ENCODE results near the gene RPS19BP1. TPM values are rescaled to one million over a fixed set of nuclear protein-coding genes. Genes with fewer than 3 reads are reported as not detected.

Gene RPS19BP1
- total RNA-seq, 2 donors from 2014 or later = 65.5 to 70.3 TPM

DNA sequence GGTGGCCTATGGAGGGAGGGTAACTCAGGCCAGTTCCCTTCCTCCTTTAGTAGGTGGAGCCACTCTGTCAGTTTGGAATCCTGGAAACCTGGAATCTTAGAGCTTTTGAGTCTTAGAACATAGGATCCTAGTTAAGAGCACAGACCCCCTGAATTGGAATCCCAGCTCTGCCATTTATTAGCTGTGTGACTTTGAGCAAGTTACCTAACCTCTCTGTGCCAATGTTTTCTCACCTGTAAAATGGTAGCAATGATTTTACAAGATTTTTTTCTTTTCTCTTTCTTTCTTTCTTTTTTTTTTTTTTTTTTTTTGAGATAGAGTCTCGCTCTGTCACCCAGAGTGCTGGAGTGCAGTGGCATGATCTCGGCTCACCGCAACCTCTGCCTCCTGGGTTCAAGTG is 20.9 kb upstream of the RPS19BP1 start:
- peaks cover 52% of the 10 kb centered on the region for H3K27me3 Mint-ChIP-seq (ENCODE audit: insufficient read depth)
- H3K9me3 Mint-ChIP-seq = no peaks in the 10 kb centered on the region
- TF ChIP-seq CTCF (conservative IDR thresholded peaks at IDR 0.05) = no peak
- Histone ChIP-seq H3K27ac (ENCODE audit: low read depth, low read length) (no peak overlapping the region), H3K27me3 (ENCODE audit: control insufficient read depth, insufficient read depth, low read length, poor library complexity, severe bottlenecking) (peaks cover 27% of the 10 kb centered on the region), H3K36me3 (ENCODE audit: control insufficient read depth, insufficient read depth, low read length) (no peaks in the 10 kb centered on the region), H3K9me3 (ENCODE audit: control insufficient read depth, low read length) (no peaks in the 10 kb centered on the region), H3K4me3 (ENCODE audit: low read length) (no peak overlapping the region), H3K4me1 (ENCODE audit: control insufficient read depth, insufficient read depth, low read length) (no peaks in the 10 kb centered on the region), H3K9ac (ENCODE audit: extremely low read depth, low read length, poor library complexity, severe bottlenecking) (no peak overlapping the region)
- H3K4me3 Mint-ChIP-seq = no peak overlapping the region
- peaks cover 15% of the 10 kb centered on the region for H3K4me1 Mint-ChIP-seq
- WGBS, 2 experiments (ENCODE audit: insufficient coverage in 1 of 2, insufficient read length in 1 of 2) = 62% methylated on average over 3 of the region's 3 CpGs; no CpG with 5 or more reads in 1 of the 2 experiments
- no peaks in the 10 kb centered on the region for H3K36me3 Mint-ChIP-seq (ENCODE audit: low read depth)
- H3K27ac Mint-ChIP-seq = no peak overlapping the region
- DNase-seq = no peak

GRCh38 chr22:39547587-39547947 is 15.0 kb upstream of the RPS19BP1 start:
- Mint-ChIP-seq H3K27ac (no peak overlapping the region), H3K9me3 (no peaks in the 10 kb centered on the region), H3K4me1 (peaks cover 5% of the 10 kb centered on the region), H3K27me3 (ENCODE audit: insufficient read depth) (peaks cover 63% of the 10 kb centered on the region), H3K4me3 (no peak overlapping the region), H3K36me3 (ENCODE audit: low read depth) (no peaks in the 10 kb centered on the region)
- no peak overlapping the region for H3K27ac ChIP-seq (ENCODE audit: low read depth, low read length)
- peaks cover 46% of the 10 kb centered on the region for H3K27me3 ChIP-seq (ENCODE audit: control insufficient read depth, insufficient read depth, low read length, poor library complexity, severe bottlenecking)
- no peak overlapping the region for H3K9ac ChIP-seq (ENCODE audit: extremely low read depth, low read length, poor library complexity, severe bottlenecking)
- no peaks in the 10 kb centered on the region for H3K9me3 ChIP-seq (ENCODE audit: control insufficient read depth, low read length)
- no peaks in the 10 kb centered on the region for H3K36me3 ChIP-seq (ENCODE audit: control insufficient read depth, insufficient read depth, low read length)
- 70% methylated on average over 2 of the region's 2 CpGs; no CpG with 5 or more reads in 1 of the 2 experiments for WGBS, 2 experiments (ENCODE audit: insufficient coverage in 1 of 2, insufficient read length in 1 of 2)
- H3K4me1 ChIP-seq (ENCODE audit: control insufficient read depth, insufficient read depth, low read length) = no peaks in the 10 kb centered on the region
- DNase-seq = no peak
- no peak for TF ChIP-seq CTCF (conservative IDR thresholded peaks at IDR 0.05)
- H3K4me3 ChIP-seq (ENCODE audit: low read length) = no peak overlapping the region

- Mint-ChIP-seq H3K9me3 (no peaks in the 10 kb centered on the region), H3K27ac (no peak overlapping the region), H3K36me3 (ENCODE audit: low read depth) (no peaks in the 10 kb centered on the region), H3K4me1 (peaks cover 7% of the 10 kb centered on the region), H3K4me3 (no peak overlapping the region), H3K27me3 (ENCODE audit: insufficient read depth) (peaks cover 63% of the 10 kb centered on the region)
- 40 to 61% methylated on average over 3 to 5 of the region's 5 CpGs for WGBS, 2 experiments (ENCODE audit: insufficient coverage in 1 of 2, insufficient read length in 1 of 2)
- H3K36me3 ChIP-seq (ENCODE audit: control insufficient read depth, insufficient read depth, low read length) = no peaks in the 10 kb centered on the region
- H3K9ac ChIP-seq (ENCODE audit: extremely low read depth, low read length, poor library complexity, severe bottlenecking) = no peak overlapping the region
- no peak overlapping the region for H3K27ac ChIP-seq (ENCODE audit: low read depth, low read length)
- H3K9me3 ChIP-seq (ENCODE audit: control insufficient read depth, low read length) = no peaks in the 10 kb centered on the region
- H3K4me1 ChIP-seq (ENCODE audit: control insufficient read depth, insufficient read depth, low read length) = no peaks in the 10 kb centered on the region
- DNase-seq = no peak
- TF ChIP-seq CTCF (conservative IDR thresholded peaks at IDR 0.05) = no peak
- H3K27me3 ChIP-seq (ENCODE audit: control insufficient read depth, insufficient read depth, low read length, poor library complexity, severe bottlenecking) = peaks cover 46% of the 10 kb centered on the region
- no peak overlapping the region for H3K4me3 ChIP-seq (ENCODE audit: low read length)
Measured at GRCh38 chr22:39546889-39547586, 14.5 kb upstream of the RPS19BP1 start.
